Ramos (cell line): ENCODE data around the gene FOXC1.

Source experiments
- in situ Hi-C: fragments of 300-500 bp; cut with MboI; formaldehyde crosslinking; loops from one replicate; pipeline ENCODE4 v1.14.3; 2022; ENCODE audit warnings: low sequenced_read_pairs; ENCODE audit not compliant: unreplicated experiment

Gene FOXC1

GRCh38 chr6:1619673-1620503, 10.2 kb downstream of the FOXC1 start:
- in situ Hi-C loops = no loop called here

GRCh38 chr6:1620504-1621069, 10.9 kb downstream of the FOXC1 start:
- in situ Hi-C loops = no loop called here

DNA sequence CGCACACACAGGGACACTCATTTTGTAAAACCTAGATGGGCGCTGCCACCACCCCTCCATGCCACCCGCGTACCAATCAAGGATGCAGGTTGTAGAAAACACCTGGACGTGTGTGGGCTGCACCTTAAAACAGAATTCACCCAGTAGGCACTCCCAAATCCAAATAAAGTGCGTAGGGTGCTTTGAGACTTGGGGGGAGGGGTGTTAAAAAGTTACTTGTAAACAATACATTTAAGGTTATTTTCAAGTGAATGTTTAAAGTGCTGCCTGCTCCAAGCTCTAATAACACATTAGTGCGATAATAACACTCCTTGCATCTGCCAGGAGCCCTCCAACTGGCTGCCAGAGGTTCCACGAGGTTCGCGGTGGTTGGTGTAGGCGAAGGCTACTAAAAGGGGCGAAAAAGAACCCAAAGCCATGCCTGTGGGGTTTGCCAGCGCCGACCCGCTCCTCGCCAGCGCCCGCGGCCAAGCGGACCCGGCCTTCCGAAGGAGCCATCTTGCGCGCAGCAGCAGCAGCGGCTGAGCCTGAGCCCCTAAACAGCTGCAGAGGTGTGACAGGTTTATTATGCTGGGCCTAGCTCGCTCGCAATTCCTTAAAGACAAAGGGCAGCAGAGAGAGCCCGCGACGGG, 11.5 kb downstream of the FOXC1 start:
- in situ Hi-C loops = no loop called here

DNA sequence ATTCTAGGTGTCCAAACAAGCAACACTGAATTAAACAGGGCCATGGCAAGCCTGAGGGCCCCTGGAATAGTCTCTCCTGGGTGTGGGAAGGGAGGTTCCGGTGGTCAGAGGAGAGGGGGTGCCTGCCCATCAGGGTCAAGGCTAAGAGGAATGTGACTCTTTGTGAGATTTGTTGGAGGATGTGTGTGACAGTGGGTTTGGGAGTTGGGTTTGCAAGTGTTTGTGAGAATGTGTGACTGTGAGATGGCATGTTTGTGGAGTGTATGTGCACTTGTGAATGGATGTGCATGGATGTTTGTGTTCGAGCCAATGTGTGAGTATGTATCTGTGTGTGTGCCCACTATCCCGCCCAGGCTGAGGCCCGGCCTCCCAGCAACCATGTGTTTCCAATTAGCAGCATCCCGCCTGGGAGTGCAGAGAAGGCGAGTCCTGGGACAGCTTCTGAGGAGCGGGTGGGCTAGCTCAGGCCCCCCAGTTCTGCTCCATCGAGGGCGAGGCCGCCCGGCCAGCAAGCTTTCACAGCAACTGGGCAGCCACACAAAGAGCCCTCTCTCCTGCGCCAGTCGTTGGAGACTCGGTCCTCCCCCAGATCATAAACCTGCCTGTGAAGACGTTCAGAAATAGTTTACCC, 12.6 kb downstream of the FOXC1 start:
- in situ Hi-C loops = no loop called here

DNA sequence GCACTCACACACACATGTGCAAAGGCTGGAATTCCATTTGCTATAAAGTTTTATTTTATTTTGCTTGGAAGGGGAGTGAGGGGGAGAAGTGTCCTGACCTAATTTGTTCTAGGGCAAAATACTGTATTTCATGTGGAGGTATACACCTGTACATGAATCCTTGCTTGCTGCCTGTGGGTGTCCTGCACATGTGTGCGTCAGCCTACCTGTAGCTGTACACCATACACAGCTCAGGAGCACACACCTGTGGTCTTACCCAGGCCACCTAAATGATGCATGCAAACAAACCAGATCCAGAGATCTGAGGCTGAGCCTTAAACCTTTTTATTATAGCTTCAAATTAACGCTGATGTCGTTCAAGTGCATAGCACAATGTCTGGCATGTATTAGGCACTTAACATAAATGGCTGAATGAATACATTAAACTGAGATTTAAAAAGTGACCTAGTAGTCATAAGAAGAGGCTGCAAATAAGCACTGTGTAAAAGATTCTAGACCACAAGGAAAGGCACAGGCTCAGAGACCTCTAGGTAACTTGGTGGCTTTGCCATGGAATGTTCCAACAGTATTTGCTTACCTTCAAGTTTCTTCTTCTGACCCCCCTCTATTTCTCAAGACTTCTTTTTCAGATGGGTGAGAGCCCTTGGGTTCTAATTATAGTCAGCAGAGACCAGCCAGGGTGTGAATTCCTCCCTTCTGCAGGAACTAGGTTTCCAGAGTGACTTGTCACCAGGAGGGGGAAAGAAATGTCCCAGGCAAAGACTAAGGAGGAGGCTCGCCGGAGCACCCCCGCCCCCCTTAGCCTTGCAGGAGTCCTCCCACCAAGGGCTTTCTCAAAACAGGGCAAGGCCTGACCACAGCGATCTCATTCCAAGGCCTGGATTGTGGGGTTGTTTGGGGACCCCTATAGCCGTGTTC, 13.4 kb downstream of the FOXC1 start:
- in situ Hi-C loops = no loop called here

DNA sequence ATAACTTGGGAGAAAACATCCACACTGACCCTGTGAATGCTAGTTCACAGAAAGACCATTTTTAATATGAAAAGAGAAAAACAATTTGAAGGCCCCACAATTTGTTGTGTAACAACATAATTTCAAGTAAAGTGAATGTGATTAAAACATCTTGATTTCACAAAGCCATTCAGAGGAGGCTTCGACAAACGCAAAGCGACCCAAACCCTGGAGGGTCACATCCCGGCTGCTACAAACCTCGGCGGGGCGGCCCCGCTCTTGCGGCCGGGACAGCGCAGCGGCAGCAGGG, 14.0 kb downstream of the FOXC1 start:
- in situ Hi-C loops = no loop called here

GRCh38 chr6:1624058-1624850, 14.5 kb downstream of the FOXC1 start:
- in situ Hi-C loops = no loop called here

DNA sequence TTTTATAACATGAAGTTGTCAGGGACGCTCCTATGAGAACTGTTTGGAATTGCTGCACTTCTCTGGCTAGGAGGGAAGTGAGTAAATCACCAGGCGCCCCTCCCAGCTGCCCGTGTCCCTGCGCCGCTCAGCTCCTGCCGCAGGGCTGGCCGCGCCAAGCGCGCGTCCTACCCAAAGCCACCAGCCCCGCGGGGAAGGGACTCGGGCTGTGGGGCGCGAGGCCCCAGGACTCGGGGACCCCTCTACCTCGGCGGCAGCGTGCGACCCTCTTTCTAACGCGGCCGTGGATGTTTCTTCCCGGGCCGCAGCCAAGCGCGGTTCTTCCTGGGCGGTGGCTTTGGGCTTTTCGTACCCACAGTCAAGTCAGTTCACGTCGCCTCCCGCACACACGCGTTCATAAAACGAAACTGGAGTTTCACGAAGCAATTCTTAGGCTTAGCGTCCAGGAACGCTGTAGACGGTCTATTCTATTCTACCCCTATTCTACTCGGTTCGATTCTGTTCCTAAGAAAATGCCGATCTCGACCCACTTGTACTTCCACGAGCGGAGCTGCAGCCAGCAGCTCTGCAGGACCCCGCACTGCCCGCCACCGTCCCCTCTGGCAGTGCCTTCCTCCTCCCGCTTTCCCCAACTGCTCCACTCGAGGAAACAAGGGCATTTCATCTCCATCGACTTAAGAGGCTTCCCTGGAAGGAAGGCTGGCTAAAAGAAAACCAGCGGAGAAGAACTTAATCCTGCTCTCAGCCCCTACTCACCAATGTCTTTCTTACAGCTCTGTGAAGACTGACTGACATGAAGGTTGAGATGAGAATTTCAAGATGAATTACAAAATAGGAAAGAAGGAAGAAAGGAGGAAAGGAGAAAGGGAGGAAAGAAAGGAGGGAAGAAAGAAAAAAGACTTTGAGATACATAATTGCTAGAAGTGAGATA, 15.4 kb downstream of the FOXC1 start:
- in situ Hi-C loops = no loop called here

GRCh38 chr6:1625794-1626435, 16.2 kb downstream of the FOXC1 start:
- in situ Hi-C loops = no loop called here

DNA sequence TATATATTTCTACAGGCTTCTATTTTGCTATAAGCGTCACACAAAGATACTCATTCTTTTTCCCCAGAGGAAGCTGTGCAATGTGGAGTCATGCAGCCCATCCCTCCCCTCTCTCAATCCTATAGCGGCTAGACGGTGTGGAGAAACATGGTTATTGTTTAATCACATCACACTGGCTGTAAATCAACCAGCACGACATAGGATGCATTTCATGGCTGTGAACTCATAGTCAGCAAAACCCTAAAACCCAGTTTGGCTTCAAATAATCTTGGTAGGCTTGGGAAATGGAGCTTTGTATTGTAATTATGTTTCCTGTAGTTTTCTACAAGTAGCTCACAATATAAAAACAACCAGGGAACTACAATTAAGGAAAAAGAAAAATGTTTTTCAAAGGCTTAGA, 16.8 kb downstream of the FOXC1 start:
- in situ Hi-C loops = no loop called here

GRCh38 chr6:1627827-1628560, 18.3 kb downstream of the FOXC1 start:
- in situ Hi-C loops = no loop called here

GRCh38 chr6:1629316-1629715, 19.6 kb downstream of the FOXC1 start:
- in situ Hi-C loops = no loop called here

- in situ Hi-C loops = no loop called here
Measured at GRCh38 chr6:1630212-1630770, 20.6 kb downstream of the FOXC1 start.

DNA sequence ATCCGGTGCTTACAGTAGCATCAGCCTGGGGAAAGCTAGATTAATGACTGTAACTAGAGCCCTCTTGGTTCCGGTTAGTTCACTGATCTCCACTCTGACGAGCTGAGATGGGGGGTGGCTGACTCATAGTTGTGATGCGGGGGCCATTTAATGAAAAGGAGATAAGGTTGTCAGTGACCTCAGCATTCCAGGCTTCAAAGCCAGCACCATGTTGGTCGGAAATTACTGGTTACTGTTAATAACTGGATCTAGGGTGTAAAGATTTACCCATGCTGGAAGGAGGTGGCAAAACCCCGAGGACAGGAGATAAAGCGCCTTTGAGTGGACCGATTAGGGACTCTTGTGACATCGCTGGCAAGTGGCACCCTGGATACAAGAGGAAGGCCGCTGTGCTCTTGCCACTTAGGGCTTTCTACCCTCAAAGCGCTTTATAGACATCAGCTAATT, 21.1 kb downstream of the FOXC1 start:
- in situ Hi-C loops = no loop called here

GRCh38 chr6:1631251-1631650, 21.5 kb downstream of the FOXC1 start:
- in situ Hi-C loops = no loop called here

GRCh38 chr6:1633366-1634021, 23.8 kb downstream of the FOXC1 start:
- in situ Hi-C loops = no loop called here
